ENCODE data around the gene CDC42BPG.
"Not testable (repeated sequence)": the region's sequence is repeated elsewhere in the genome, so short reads cannot be mapped to it uniquely, and the experiment has no call there.

CDC42BPG gene

GRCh38 chr11:64827451-64827839, 17.0 kb downstream of the CDC42BPG start:
- no peak for DNase-seq
- intact Hi-C loops (cut with DNase I), result no loop called here

GRCh38 chr11:64826578-64827450, 17.6 kb downstream of the CDC42BPG start:
- intact Hi-C loops (cut with DNase I), result no loop called here
- no peak for DNase-seq

DNA sequence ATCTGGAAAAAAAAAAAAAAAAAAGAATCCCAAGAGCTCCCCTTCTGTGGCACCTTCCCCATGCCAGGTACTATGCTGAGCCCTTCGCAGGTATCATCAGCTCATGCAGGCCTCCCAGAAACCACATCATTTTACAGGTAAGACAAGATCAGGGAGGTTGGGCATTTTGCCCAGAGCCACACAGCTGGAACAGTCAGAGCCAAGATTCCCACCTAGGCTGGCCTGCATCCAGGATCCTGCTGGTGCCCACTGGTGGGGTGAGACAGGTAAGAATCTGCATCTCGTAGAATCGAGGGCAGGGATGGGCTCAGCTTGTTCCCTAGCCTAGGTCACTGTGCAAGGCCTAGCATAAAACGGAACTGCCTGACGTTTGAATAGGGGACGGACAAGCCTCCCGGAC, 18.4 kb downstream of the CDC42BPG start:
- intact Hi-C loops (cut with DNase I), result no loop called here
- DNase-seq, result no peak

GRCh38 chr11:64823568-64824119, 20.8 kb downstream of the CDC42BPG start:
- peak in 13 of 42 donors; percentile 20 to 63 (median 41) for DNase-seq
- intact Hi-C loops (cut with DNase I), result no loop called here

GRCh38 chr11:64817476-64817875, 27.0 kb downstream of the CDC42BPG start:
- peak in 32 of 42 donors; percentile 17 to 87 (median 56) for DNase-seq

GRCh38 chr11:64815433-64815832, 29.0 kb downstream of the CDC42BPG start:
- DNase-seq; intact Hi-C loops (cut with DNase I): not testable (repeated sequence)

More at GRCh38 chr11:64817476-64817875, 27.0 kb downstream of the CDC42BPG start:
- intact Hi-C loops (cut with DNase I), result no loop called here

GRCh38 chr11:64814712-64815187, 29.7 kb downstream of the CDC42BPG start:
- no peak for DNase-seq
- intact Hi-C loops (cut with DNase I), result no loop called here

DNA sequence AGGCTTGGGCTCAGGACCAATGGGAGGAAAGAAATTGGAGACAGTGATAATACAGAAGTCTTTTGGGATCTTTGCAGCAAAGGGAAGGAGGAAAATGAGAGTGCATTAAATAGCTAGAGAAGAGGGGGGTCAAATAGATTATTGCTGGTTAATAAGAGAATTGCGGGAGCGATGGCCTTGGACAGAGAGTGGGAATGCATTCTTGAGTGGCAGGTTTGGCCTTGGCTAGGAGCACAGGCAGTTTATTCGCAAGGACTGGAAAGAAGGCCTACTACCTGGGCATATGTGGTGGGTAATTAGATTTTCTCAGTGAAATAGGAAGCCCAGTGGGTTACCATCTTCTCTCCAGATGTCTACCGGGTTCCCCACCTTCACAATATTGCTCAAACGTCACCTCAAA, 30.6 kb downstream of the CDC42BPG start:
- no peak for DNase-seq
- intact Hi-C loops (cut with DNase I), result no loop called here

DNA sequence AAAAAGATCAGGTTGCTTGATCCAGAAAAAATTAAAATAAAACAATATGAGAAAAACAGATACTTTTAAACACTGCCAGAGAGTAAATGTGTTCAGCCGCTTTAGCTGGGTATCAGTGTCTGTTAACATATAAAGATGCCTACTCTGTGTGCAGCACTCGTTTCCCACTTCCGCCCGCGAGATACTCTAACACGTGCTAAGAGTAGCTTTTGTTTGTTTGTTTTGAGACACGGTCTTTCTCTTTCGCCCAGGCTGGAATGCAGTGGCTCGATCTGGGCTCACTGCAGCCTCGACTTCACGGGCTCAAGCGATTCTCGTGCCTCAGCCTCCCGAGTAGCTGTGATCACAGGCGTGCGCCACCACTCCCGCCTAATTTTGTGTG, 33.6 kb downstream of the CDC42BPG start:
- DNase-seq, result peak in 5 of 42 donors; percentile 14 to 47 (median 25)

GRCh38 chr11:64810271-64810890, 34.1 kb downstream of the CDC42BPG start, which contains the start of gene MEN1:
MEN1 (minus strand) TSS chr11:64810551; CDS start chr11:64810109, 442 bp downstream.
- intact Hi-C loops (cut with DNase I), result no loop called here
- peak; percentile 90 to 99 (median 97) for DNase-seq

More for the DNA sequence above, 33.6 kb downstream of the CDC42BPG start:
- intact Hi-C loops (cut with DNase I), result no loop called here

DNA sequence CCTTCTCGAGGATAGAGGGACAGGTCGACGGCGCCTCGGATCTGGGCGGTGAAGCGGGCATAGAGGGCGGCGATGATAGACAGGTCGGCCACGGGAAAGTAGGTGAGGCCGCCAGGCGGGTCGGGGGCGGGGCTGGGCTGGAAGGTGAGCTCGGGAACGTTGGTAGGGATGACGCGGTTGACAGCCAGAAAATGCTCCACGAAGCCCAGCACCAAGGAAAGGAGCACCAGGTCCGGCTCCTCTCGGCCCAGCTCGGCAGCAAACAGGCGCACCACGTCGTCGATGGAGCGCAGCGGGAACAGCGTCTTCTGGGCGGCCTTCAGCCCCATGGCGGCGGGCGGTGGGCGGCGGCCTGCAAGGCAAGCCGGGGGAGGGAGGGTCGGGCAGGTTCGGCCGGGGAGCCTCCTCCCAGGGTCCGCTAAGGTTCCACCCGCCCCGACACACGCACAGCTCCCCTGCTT, 34.6 kb downstream of the CDC42BPG start:
- DNase-seq, result peak in 27 of 42 donors; percentile 11 to 59 (median 31)
- intact Hi-C loops (cut with DNase I), result loop anchor here (10.0 kb wide), 1 partner anchor 315 kb away; the partner anchor contains the start of genes FAU and MRPL49

DNA sequence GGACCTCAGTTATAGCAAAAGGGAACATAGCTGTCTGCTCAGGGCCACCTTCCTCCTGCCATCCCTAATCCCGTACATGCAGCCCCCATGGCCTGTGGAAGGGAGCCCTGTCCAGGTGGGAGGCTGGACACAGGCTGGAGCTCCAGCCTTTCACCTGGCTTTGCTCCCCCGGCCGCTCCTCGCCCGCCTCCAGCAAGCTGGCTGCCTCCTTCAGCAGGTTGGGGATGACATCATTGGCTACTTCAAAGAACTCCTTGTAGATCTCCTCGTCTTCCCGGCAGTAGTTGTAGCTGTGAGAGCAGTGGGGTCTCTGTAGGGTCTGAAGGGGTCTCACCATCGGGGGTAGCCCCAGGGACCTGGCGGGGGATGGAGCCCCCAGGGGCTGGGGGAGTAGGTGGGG, 39.0 kb downstream of the CDC42BPG start:
- intact Hi-C loops (cut with DNase I), result loop anchor here (10.0 kb wide), 1 partner anchor 319 kb away; the partner anchor contains the start of genes FAU and MRPL49
- DNase-seq, result no peak

- intact Hi-C loops (cut with DNase I), result loop anchor here (10.0 kb wide), 1 partner anchor 320 kb away; the partner anchor contains the start of genes FAU and MRPL49
- no peak for DNase-seq
Measured at GRCh38 chr11:64804346-64805210, 39.9 kb downstream of the CDC42BPG start.

DNA sequence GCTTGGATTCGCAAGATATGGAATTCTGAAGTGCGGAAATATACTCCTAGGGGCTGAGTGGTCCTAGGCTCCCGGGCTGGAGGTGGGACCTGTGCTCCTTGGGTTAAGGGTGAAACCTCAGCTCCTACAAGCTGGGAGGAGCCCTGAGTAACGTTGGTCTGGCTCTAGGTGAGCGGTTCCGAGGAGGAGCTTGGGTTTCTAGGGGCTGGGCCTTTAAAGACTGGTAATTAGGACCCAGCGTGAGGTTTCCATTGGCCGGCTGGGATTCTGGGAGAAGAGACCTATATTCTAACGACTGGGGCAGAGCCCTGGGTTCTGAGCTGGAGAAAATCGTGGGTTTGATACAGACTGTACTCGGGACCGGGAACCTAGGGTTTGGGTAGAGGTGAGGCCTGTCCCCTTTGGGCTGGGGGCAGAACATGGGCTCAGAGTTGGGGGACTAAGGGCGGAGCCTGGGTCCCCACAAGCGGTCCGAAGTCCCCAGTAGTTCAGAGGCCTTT, 40.6 kb downstream of the CDC42BPG start:
- DNase-seq, result no peak
- intact Hi-C loops (cut with DNase I), result loop anchor here (10.0 kb wide), 1 partner anchor 321 kb away; the partner anchor contains the start of genes FAU and MRPL49

GRCh38 chr11:64803158-64803845, 41.2 kb downstream of the CDC42BPG start, which contains the start of gene MAP4K2:
MAP4K2 (minus strand) TSS chr11:64803214; CDS start chr11:64803149, 65 bp downstream.
- DNase-seq, result peak; percentile 71 to 94 (median 86)
- intact Hi-C loops (cut with DNase I), result loop anchor here (10.0 kb wide), 1 partner anchor 321 kb away; the partner anchor contains the start of genes FAU and MRPL49

- no peak for DNase-seq
- intact Hi-C loops (cut with DNase I), result loop anchor here (10.0 kb wide), 1 partner anchor 322 kb away; the partner anchor contains the start of genes FAU and MRPL49
Measured at GRCh38 chr11:64802370-64803157, 41.9 kb downstream of the CDC42BPG start.
